Liver (tissue), 2 donors: ENCODE measurements around the gene BRD3OS.
"Not testable (repeated sequence)": the region's sequence is repeated elsewhere in the genome, so short reads cannot be mapped to it uniquely, and the experiment has no call there.

Source experiments
- CTCF ChIP-seq: fragments of 150-350 bp; IDR thresholded peaks from 2 replicates; pipeline ENCODE4 v1.5.1; 2017; ENCODE audit warnings: improper control_type of control experiment, low read depth, low read length; ENCODE audit not compliant: missing input control
- ZBTB33 ChIP-seq: IDR thresholded peaks from 2 replicates; pipeline ENCODE4 v1.6.1; 2016; ENCODE audit warnings: antibody characterized with exemption
- TF ChIP-seq, protein P1 (sequence below): IDR thresholded peaks from 2 replicates; pipeline ENCODE4 v1.6.1; 2016; ENCODE audit warnings: antibody characterized with exemption, mild to moderate bottlenecking
- donor health status: healthy.

DNA sequence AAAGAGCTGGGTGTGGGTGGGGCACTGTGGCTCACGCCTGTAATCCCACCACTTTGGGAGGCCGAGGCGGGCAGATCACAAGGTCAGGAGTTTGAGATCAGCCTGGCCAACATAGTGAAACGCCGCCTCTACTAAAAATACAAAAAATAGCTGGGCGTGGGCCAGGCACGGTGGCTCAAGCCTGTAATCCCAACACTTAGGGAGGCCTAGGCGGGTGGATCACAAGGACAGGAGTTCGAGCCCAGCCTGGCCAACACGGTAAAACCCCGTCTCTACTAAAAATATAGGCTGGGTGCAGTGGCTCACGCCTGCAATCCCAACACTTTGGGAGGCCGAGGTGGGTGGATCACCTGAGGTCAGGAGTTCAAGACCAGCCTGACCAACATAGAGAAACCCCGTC, 36.5 kb upstream of the BRD3OS start:
- TF ChIP-seq CTCF, ZBTB33: not testable (repeated sequence)
- TF ChIP-seq, protein P1, sequence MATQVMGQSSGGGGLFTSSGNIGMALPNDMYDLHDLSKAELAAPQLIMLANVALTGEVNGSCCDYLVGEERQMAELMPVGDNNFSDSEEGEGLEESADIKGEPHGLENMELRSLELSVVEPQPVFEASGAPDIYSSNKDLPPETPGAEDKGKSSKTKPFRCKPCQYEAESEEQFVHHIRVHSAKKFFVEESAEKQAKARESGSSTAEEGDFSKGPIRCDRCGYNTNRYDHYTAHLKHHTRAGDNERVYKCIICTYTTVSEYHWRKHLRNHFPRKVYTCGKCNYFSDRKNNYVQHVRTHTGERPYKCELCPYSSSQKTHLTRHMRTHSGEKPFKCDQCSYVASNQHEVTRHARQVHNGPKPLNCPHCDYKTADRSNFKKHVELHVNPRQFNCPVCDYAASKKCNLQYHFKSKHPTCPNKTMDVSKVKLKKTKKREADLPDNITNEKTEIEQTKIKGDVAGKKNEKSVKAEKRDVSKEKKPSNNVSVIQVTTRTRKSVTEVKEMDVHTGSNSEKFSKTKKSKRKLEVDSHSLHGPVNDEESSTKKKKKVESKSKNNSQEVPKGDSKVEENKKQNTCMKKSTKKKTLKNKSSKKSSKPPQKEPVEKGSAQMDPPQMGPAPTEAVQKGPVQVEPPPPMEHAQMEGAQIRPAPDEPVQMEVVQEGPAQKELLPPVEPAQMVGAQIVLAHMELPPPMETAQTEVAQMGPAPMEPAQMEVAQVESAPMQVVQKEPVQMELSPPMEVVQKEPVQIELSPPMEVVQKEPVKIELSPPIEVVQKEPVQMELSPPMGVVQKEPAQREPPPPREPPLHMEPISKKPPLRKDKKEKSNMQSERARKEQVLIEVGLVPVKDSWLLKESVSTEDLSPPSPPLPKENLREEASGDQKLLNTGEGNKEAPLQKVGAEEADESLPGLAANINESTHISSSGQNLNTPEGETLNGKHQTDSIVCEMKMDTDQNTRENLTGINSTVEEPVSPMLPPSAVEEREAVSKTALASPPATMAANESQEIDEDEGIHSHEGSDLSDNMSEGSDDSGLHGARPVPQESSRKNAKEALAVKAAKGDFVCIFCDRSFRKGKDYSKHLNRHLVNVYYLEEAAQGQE, result not testable (repeated sequence)
